PC-3 (cell line): ENCODE measurements around the gene SNCG. TPM values are rescaled to one million over a fixed set of nuclear protein-coding genes. Genes with fewer than 3 reads are reported as not detected.
"Not testable (repeated sequence)": the region's sequence is repeated elsewhere in the genome, so short reads cannot be mapped to it uniquely, and the experiment has no call there.

Source experiments
- ATAC-seq: fragments of 200-7000 bp; cut with Tn5 transposase; 2 replicates; pipeline ENCODE4 v1.9.1; 2020; ENCODE audit warnings: mild to moderate bottlenecking, moderate library complexity
- BruUV-seq: library from RNA; stranded (reverse); fragments of 400-500 nt; replicated peaks from 2 replicates; lab custom pipeline; 2021; lab: Mats Ljungman, UMichigan
- CTCF ChIA-PET: fragments of 300-600 bp; sonication (Branson Sonifier 250); formaldehyde crosslinking; loops from one replicate; lab custom pipeline; 2022; ENCODE audit warnings: antibody characterized with exemption; lab: Charles Lee
- POLR2A ChIA-PET: fragments of 300-600 bp; sonication (Branson Sonifier 250); formaldehyde crosslinking; loops from one replicate; lab custom pipeline; 2022; ENCODE audit warnings: antibody characterized with exemption; ENCODE audit not compliant: unreplicated experiment; lab: Charles Lee
- DNase-seq: peaks from one replicate; pipeline ENCODE4 v3.0.0-alpha.2; 2015
- H2AFZ ChIP-seq: fragments of 300-600 bp; sonication (generic); 2 replicates; pipeline ENCODE4 v1.6.0; 2016; ENCODE audit warnings: antibody characterized with exemption, low read length
- H3F3A ChIP-seq: fragments of 300-600 bp; sonication (generic); one replicate; pipeline ENCODE4 v1.6.0; 2017; ENCODE audit warnings: antibody characterized with exemption, low read length, control low read depth, mild to moderate bottlenecking; ENCODE audit not compliant: unreplicated experiment
- H3K27ac ChIP-seq: fragments of 300-600 bp; sonication (generic); 2 replicates; pipeline ENCODE4 v1.5.1; 2016; ENCODE audit warnings: mild to moderate bottlenecking, low read length
- H3K27me3 ChIP-seq: fragments of 300-600 bp; sonication (generic); 2 replicates; pipeline ENCODE4 v1.6.1; 2016; ENCODE audit warnings: low read length, mixed read lengths
- H3K36me3 ChIP-seq: fragments of 300-600 bp; sonication (generic); 2 replicates; pipeline ENCODE4 v1.6.1; 2016; ENCODE audit warnings: low read depth, mixed run types, low read length, mixed read lengths
- H3K4me1 ChIP-seq: fragments of 300-600 bp; sonication (generic); 2 replicates; pipeline ENCODE4 v1.5.1; 2016; ENCODE audit warnings: low read length; ENCODE audit not compliant: insufficient read depth
- H3K4me2 ChIP-seq: fragments of 300-600 bp; sonication (generic); 2 replicates; pipeline ENCODE4 v1.6.0; 2016; ENCODE audit warnings: low read length
- H3K4me3 ChIP-seq: fragments of 300-600 bp; sonication (generic); 2 replicates; pipeline ENCODE4 v1.5.1; 2016; ENCODE audit warnings: mild to moderate bottlenecking, low read length, mixed read lengths
- H3K79me2 ChIP-seq: fragments of 300-600 bp; sonication (generic); 2 replicates; pipeline ENCODE4 v1.6.1; 2017; ENCODE audit warnings: low read length, mixed read lengths
- H3K9ac ChIP-seq: fragments of 300-600 bp; sonication (generic); 2 replicates; pipeline ENCODE4 v1.6.0; 2016; ENCODE audit warnings: mild to moderate bottlenecking, low read length
- H3K9me2 ChIP-seq: fragments of 300-600 bp; sonication (generic); replicated peaks from 2 replicates; pipeline ENCODE4 v1.6.1; 2016; ENCODE audit warnings: mixed run types, low read length, mixed read lengths
- H3K9me3 ChIP-seq: fragments of 300-600 bp; sonication (generic); 2 replicates; pipeline ENCODE4 v1.6.1; 2016; ENCODE audit warnings: low read length, mixed read lengths
- H4K20me1 ChIP-seq: fragments of 300-600 bp; sonication (generic); 2 replicates; pipeline ENCODE4 v1.6.1; 2016; ENCODE audit warnings: low read length, mixed read lengths
- EZH2 ChIP-seq: fragments of 300-600 bp; sonication (generic); IDR thresholded peaks from one replicate; pipeline ENCODE4 v1.6.1; 2017; ENCODE audit warnings: antibody characterized with exemption, mild to moderate bottlenecking, low read length; ENCODE audit not compliant: unreplicated experiment
- EZH2phosphoT487 ChIP-seq: fragments of 300-600 bp; sonication (generic); IDR thresholded peaks from 2 replicates; pipeline ENCODE4 v1.6.1; 2018; ENCODE audit warnings: mild to moderate bottlenecking, antibody characterized with exemption, low read length, borderline replicate concordance
- intact Hi-C: fragments of 100-400 bp; cut with micrococcal nuclease; formaldehyde crosslinking; loops from 2 replicates; pipeline ENCODE4 v1.9.0; 2023
- total RNA-seq: library from RNA; depleted of rRNA; stranded (reverse); fragments of >200 nt; gene quantifications from 2 replicates; pipeline ENCODE4 v1.2.3, GENCODE V29; 2014
- TF ChIP-seq, protein P1 (sequence below): fragments of 300-600 bp; sonication (generic); conservative IDR thresholded peaks from 2 replicates; pipeline ENCODE4 v1.5.1; 2017; ENCODE audit warnings: antibody characterized with exemption, low read depth, mild to moderate bottlenecking, low read length

SNCG gene
- total RNA-seq, 1 experiment from 2014 or later: 2.7 TPM

DNA sequence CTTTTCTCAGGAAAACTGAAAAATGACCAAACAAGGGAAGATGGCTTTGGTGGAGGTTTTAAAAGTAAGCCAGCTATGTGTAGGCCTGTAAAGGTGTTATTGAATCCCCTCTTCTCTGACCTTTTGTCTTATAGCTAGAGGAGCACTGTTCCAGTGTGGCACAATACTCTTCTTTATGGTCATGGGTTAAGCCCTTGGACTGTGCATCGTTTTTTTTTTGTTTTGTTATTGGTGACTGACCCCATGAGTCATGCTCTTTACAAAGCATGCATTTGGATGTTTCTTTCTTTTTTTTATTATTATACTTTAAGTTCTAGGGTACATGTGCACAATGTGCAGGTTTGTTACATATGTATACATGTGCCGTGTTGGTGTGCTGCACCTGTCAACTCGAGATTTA, 42.1 kb downstream of the SNCG start:
- Histone ChIP-seq H3K27me3 (no peaks in the 10 kb centered on the region), H3K9me2 (no peaks in the 10 kb centered on the region), H3K9me3 (no peaks in the 10 kb centered on the region), H3K4me3 (no peak overlapping the region), H3K36me3 (no peaks in the 10 kb centered on the region), H3F3A (no peaks in the 10 kb centered on the region), H3K9ac (no peak overlapping the region), H4K20me1 (no peaks in the 10 kb centered on the region), H3K4me1 (0 out of 2 replicates have a peak, but pooled peaks cover 3% of the 10 kb centered on the region), H3K79me2 (no peaks in the 10 kb centered on the region), H2AFZ (no peak overlapping the region), H3K4me2 (no peak overlapping the region), H3K27ac (no peak overlapping the region)
- CTCF ChIA-PET: no interaction called here
- ATAC-seq (peak; percentile 62), DNase-seq (peak; percentile 19)
- TF ChIP-seq, protein P1, sequence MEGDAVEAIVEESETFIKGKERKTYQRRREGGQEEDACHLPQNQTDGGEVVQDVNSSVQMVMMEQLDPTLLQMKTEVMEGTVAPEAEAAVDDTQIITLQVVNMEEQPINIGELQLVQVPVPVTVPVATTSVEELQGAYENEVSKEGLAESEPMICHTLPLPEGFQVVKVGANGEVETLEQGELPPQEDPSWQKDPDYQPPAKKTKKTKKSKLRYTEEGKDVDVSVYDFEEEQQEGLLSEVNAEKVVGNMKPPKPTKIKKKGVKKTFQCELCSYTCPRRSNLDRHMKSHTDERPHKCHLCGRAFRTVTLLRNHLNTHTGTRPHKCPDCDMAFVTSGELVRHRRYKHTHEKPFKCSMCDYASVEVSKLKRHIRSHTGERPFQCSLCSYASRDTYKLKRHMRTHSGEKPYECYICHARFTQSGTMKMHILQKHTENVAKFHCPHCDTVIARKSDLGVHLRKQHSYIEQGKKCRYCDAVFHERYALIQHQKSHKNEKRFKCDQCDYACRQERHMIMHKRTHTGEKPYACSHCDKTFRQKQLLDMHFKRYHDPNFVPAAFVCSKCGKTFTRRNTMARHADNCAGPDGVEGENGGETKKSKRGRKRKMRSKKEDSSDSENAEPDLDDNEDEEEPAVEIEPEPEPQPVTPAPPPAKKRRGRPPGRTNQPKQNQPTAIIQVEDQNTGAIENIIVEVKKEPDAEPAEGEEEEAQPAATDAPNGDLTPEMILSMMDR: no peak
- TF ChIP-seq EZH2phosphoT487 (no peak), EZH2 (no peak)
- POLR2A ChIA-PET: no interaction called here
- intact Hi-C loops: no loop called here
- BruUV-seq: no TSS peak

GRCh38 chr10:87007124-87007523, 48.7 kb downstream of the SNCG start:
- H3K4me1 ChIP-seq, H3F3A ChIP-seq, H3K4me3 ChIP-seq, H3K27me3 ChIP-seq, BruUV-seq, ATAC-seq, H3K79me2 ChIP-seq, H4K20me1 ChIP-seq, CTCF ChIA-PET, H2AFZ ChIP-seq, H3K9ac ChIP-seq, H3K9me3 ChIP-seq, H3K36me3 ChIP-seq, H3K9me2 ChIP-seq, POLR2A ChIA-PET: not testable (repeated sequence)
- peak; percentile 35 for DNase-seq
- H3K4me2 ChIP-seq: peak overlapping the region; percentile 28; the same call in 1 of the 2 replicates
- intact Hi-C loops: loop anchor here (5.0 kb wide), 1 partner anchor 90 kb away; the partner anchor contains the start of gene SHLD2
- H3K27ac ChIP-seq: peak overlapping the region; percentile 70

DNA sequence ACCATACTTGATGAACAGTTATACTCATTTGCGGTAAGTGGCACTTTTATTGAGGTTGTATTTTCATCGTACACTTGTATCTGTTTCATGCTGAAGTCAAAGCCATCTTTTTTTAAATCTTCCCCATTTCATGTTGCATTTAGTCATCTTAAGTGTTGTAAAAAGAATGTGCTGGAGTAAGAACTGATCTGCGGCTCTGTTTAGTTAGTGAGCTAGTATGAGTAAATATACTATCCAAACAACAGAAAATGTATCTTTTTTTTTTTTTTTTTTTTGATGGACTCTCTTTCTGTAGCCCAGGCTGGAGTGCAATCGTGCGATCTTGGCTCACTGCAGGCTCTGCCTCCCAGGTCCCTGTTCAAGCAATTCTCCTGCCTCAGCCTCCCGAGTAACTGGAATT, 49.3 kb downstream of the SNCG start:
- H3K79me2 ChIP-seq, H4K20me1 ChIP-seq, H3K4me1 ChIP-seq, H3K36me3 ChIP-seq, POLR2A ChIA-PET, H3K4me3 ChIP-seq, H2AFZ ChIP-seq, H3F3A ChIP-seq, H3K9me2 ChIP-seq, ATAC-seq, H3K9me3 ChIP-seq, H3K27me3 ChIP-seq, CTCF ChIA-PET, H3K9ac ChIP-seq: not testable (repeated sequence)
- intact Hi-C loops: loop anchor here (5.0 kb wide), 1 partner anchor 90 kb away; the partner anchor contains the start of gene SHLD2
- DNase-seq: peak; percentile 6
- BruUV-seq: TSS peak; percentile 51
- H3K27ac ChIP-seq: peak overlapping the region; percentile 70
- peak overlapping the region; percentile 28; the same call in 1 of the 2 replicates for H3K4me2 ChIP-seq

DNA sequence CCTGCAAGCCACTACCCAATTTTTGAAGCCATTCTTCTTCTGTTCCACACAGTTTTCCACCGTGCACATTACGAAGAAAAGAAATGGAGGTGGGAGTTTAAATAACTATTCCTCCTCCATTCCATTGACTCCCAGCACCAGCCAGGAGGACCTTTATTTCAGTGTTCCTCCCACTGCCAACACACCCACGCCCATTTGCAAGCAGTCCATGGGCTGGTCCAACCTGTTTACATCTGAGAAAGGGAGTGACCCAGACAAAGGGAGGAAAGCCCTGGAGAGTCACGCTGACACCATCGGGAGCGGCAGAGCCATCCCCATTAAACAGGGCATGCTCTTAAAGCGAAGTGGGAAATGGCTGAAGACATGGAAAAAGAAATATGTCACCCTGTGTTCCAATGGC, 49.9 kb downstream of the SNCG start:
- ATAC-seq, H3F3A ChIP-seq, H3K4me1 ChIP-seq, H3K9ac ChIP-seq, BruUV-seq, H3K27me3 ChIP-seq, POLR2A ChIA-PET, H2AFZ ChIP-seq, H4K20me1 ChIP-seq, H3K36me3 ChIP-seq, H3K9me3 ChIP-seq, H3K9me2 ChIP-seq, CTCF ChIA-PET, H3K79me2 ChIP-seq, H3K4me3 ChIP-seq: not testable (repeated sequence)
- intact Hi-C loops: loop anchor here (5.0 kb wide), 1 partner anchor 89 kb away; the partner anchor contains the start of gene SHLD2
- Histone ChIP-seq H3K27ac (peak overlapping the region; percentile 70), H3K4me2 (peak overlapping the region; percentile 37; the same call in 1 of the 2 replicates)
- peak; percentile 75 for DNase-seq

DNA sequence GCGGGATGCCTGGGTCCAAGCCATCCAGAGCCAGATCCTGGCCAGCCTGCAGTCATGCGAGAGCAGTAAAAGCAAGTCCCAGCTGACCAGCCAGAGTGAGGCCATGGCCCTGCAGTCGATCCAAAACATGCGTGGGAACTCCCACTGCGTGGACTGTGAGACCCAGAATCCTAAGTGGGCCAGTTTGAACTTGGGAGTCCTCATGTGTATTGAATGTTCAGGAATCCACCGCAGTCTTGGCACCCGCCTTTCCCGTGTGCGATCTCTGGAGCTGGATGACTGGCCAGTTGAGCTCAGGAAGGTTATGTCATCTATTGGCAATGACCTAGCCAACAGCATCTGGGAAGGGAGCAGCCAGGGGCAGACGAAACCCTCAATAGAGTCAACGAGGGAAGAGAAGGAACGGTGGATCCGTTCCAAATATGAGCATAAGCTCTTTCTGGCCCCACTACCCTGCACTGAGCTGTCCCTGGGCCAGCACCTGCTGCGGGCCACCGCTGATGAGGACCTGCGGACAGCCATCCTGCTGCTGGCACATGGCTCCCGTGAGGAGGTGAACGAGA, 50.8 kb downstream of the SNCG start:
- CTCF ChIA-PET, BruUV-seq, H3K79me2 ChIP-seq, H3F3A ChIP-seq, H3K9ac ChIP-seq, H3K27ac ChIP-seq, H2AFZ ChIP-seq, H3K27me3 ChIP-seq, H3K9me2 ChIP-seq, H3K4me2 ChIP-seq, H3K9me3 ChIP-seq, ATAC-seq, DNase-seq, H3K36me3 ChIP-seq, H3K4me1 ChIP-seq, H3K4me3 ChIP-seq, H4K20me1 ChIP-seq, POLR2A ChIA-PET: not testable (repeated sequence)
- intact Hi-C loops: loop anchor here (5.0 kb wide), 1 partner anchor 88 kb away; the partner anchor contains the start of gene SHLD2
